Testis (tissue), 2 donors: ENCODE data around the gene CEP89.

Source experiments
- POLR2A ChIP-seq: fragments of 450-650 bp; IDR thresholded peaks from one replicate; pipeline ENCODE4 v1.6.1; 2017; ENCODE audit warnings: antibody characterized with exemption, mild to moderate bottlenecking, moderate library complexity
- TF ChIP-seq, protein P1 (sequence below), 3 experiments: fragments of 450-650 bp in 2 of 3; fragments of 200-600 bp in 1 of 3; sonication (generic) in 1 of 3; IDR thresholded peaks; one replicate each; pipeline ENCODE4 v1.5.1; 2016 to 2019; ENCODE audit warnings: antibody characterized with exemption in 3 of 3, mild to moderate bottlenecking in 2 of 3, moderate library complexity in 1 of 3

DNA sequence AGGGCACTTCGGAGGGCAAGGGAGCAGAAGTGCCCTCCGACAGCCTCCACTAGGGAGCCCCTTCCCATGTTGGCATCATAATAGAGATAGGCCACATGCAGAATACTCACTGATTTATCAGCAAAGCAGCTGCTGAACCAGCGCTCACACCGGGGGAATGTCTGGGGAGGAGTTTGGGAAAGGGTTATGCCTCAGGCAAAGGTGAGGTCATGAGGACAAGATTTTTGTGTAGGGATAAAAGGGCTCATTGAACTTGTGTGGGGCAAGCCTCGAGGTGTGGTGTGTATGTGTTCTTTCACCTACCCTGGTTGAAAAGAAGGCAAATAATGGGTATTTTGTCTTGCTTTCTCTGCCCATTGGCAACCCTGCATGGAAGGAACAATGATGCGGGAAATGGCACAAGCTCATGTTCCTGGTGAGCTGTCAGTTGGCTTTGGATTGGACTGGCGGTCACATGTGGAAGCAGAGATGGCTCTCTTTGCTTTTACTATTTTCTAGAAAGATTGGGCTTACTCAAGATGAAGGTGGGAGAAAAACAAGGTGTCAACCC is 63.0 kb downstream of the CEP89 start:
- TF ChIP-seq, protein P1, sequence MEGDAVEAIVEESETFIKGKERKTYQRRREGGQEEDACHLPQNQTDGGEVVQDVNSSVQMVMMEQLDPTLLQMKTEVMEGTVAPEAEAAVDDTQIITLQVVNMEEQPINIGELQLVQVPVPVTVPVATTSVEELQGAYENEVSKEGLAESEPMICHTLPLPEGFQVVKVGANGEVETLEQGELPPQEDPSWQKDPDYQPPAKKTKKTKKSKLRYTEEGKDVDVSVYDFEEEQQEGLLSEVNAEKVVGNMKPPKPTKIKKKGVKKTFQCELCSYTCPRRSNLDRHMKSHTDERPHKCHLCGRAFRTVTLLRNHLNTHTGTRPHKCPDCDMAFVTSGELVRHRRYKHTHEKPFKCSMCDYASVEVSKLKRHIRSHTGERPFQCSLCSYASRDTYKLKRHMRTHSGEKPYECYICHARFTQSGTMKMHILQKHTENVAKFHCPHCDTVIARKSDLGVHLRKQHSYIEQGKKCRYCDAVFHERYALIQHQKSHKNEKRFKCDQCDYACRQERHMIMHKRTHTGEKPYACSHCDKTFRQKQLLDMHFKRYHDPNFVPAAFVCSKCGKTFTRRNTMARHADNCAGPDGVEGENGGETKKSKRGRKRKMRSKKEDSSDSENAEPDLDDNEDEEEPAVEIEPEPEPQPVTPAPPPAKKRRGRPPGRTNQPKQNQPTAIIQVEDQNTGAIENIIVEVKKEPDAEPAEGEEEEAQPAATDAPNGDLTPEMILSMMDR (IDR thresholded peaks at IDR 0.05), result no peak
- no peak for TF ChIP-seq POLR2A
